Loucy (cell line): ENCODE data around the gene KIAA1614.

Experiments
- EZH2phosphoT487 ChIP-seq: fragments of 200-600 bp; IDR thresholded peaks from 2 replicates; pipeline ENCODE4 v1.6.1; 2018; ENCODE audit warnings: antibody characterized with exemption, mild to moderate bottlenecking, moderate library complexity, borderline replicate concordance
- TF ChIP-seq, protein P1 (sequence below): fragments of 200-600 bp; sonication (generic); conservative IDR thresholded peaks from 2 replicates; pipeline ENCODE4 v1.5.1; 2014; ENCODE audit warnings: mild to moderate bottlenecking, antibody characterized with exemption, low read length

DNA sequence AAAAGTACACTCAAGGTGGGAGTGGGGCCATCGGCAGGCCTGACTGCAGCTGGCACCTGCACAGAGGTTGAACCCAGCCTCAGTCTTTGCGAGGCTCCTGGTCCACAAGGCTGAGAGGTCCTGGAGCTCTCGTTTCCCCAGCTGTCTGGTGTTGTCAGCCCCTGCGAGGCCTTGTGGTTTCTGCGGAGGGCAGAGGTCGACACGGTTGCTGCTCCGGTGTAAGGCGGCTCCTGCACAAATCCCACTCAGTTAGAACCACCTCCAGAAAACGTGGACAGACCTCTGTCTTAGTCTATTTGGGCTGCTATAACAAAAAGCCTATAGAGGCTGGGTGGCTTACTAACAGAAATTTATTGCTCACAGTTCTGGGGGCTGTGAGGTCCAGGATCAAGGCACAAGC is 5.8 kb downstream of the KIAA1614 start:
- TF ChIP-seq, protein P1, sequence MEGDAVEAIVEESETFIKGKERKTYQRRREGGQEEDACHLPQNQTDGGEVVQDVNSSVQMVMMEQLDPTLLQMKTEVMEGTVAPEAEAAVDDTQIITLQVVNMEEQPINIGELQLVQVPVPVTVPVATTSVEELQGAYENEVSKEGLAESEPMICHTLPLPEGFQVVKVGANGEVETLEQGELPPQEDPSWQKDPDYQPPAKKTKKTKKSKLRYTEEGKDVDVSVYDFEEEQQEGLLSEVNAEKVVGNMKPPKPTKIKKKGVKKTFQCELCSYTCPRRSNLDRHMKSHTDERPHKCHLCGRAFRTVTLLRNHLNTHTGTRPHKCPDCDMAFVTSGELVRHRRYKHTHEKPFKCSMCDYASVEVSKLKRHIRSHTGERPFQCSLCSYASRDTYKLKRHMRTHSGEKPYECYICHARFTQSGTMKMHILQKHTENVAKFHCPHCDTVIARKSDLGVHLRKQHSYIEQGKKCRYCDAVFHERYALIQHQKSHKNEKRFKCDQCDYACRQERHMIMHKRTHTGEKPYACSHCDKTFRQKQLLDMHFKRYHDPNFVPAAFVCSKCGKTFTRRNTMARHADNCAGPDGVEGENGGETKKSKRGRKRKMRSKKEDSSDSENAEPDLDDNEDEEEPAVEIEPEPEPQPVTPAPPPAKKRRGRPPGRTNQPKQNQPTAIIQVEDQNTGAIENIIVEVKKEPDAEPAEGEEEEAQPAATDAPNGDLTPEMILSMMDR, result no peak
- TF ChIP-seq EZH2phosphoT487, result no peak
